ENCODE data around the gene ADAMTS8.

- TF ChIP-seq CTCF (IDR thresholded peaks at IDR 0.05) (no peak), POLR2A (IDR thresholded peaks at IDR 0.05) (no peak)
These were observed 47.1 kb downstream of the ADAMTS8 start for GRCh38 chr11:130381317-130381716.

Measured in right lobe of liver (tissue), 4 donors.